Brain microvascular endothelial cell (primary cell): Measurements from ENCODE around the gene BDKRB1.

ENCODE experiments used
- DNase-seq: peaks from one replicate; pipeline ENCODE4 v3.0.0-alpha.2; 2020
- H3K27ac ChIP-seq: fragments of 250-450 bp; sonication (Bioruptor Pico); 2 replicates; pipeline ENCODE4 v1.5.1; 2020; ENCODE audit warnings: mild to moderate bottlenecking, moderate library complexity
- H3K27me3 ChIP-seq: fragments of 250-450 bp; sonication (Bioruptor Pico); replicated peaks from 2 replicates; pipeline ENCODE4 v1.5.1; 2020; ENCODE audit warnings: mild to moderate bottlenecking
- H3K36me3 ChIP-seq: fragments of 250-450 bp; sonication (Bioruptor Pico); replicated peaks from 2 replicates; pipeline ENCODE4 v1.5.1; 2020; ENCODE audit warnings: mild to moderate bottlenecking
- H3K4me3 ChIP-seq: 2 replicates; pipeline ENCODE4 v1.5.1; 2011; ENCODE audit warnings: low read depth, mild to moderate bottlenecking, control low read depth, low read length, moderate library complexity
- CTCF ChIP-seq: IDR thresholded peaks from 2 replicates; pipeline ENCODE4 v1.5.1; 2011; ENCODE audit warnings: low read depth, mild to moderate bottlenecking, moderate library complexity, low read length, control low read depth, inconsistent platforms; ENCODE audit errors: missing control alignments
- in situ Hi-C: cut with HindIII; loops from 2 replicates; pipeline ENCODE4 v1.10.0; 2017; ENCODE audit warnings: low sequenced_read_pairs, low pct_ligation_motif_present

BDKRB1 gene

DNA sequence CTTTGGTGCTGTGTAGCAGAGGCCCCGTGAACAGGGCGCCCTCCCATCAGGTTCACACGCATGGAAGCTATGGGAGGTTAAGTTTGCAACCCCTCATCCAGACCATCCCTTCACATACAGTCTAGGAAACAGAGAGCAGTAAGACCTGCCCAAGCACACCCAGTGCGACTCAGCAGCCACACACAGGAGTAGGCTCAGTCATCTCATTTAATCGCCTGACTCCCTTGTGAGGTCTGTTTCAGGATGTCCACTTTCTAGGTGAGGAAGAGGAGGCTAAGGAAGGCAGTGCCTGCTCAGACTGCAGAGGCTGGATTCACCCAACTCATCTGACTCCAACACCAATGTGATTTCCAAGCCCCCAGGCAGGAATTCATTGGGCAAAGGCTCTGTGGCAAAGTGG is 11.9 kb downstream of the BDKRB1 start:
- TF ChIP-seq CTCF: no peak
- DNase-seq: no peak
- Histone ChIP-seq H3K27me3 (no peaks in the 10 kb centered on the region), H3K4me3 (no peak overlapping the region), H3K36me3 (no peaks in the 10 kb centered on the region), H3K27ac (no peak overlapping the region)
- in situ Hi-C loops: no loop called here

GRCh38 chr14:96268431-96269358 is 12.7 kb downstream of the BDKRB1 start:
- in situ Hi-C loops: no loop called here
- DNase-seq: peak; percentile 82
- TF ChIP-seq CTCF: no peak

DNA sequence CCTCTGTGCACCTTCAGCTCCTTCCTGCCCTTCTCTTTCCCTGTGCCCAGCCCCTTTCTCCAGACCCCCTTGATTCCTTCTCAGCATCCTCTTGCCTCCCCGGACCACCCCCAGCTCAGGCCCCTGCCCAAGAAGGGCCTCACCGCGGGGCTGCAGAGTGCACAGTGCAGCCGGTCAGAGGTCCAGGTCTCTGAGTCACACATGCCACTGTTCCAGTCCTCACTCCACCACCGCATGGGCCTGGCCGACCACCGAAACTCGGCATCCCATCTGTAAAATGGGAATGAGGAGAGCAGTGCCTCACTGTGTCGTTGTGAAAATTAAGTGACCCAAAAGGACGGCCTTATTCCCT is 13.3 kb downstream of the BDKRB1 start:
- no peak for TF ChIP-seq CTCF
- Histone ChIP-seq H3K27ac (peak overlapping the region; percentile 26), H3K36me3 (no peaks in the 10 kb centered on the region), H3K27me3 (no peaks in the 10 kb centered on the region), H3K4me3 (no peak overlapping the region)
- no peak for DNase-seq
- in situ Hi-C loops: no loop called here

More at GRCh38 chr14:96268431-96269358, 12.7 kb downstream of the BDKRB1 start:
- Histone ChIP-seq H3K4me3 (no peak overlapping the region), H3K27me3 (no peaks in the 10 kb centered on the region), H3K36me3 (no peaks in the 10 kb centered on the region), H3K27ac (peak overlapping the region; percentile 26)

DNA sequence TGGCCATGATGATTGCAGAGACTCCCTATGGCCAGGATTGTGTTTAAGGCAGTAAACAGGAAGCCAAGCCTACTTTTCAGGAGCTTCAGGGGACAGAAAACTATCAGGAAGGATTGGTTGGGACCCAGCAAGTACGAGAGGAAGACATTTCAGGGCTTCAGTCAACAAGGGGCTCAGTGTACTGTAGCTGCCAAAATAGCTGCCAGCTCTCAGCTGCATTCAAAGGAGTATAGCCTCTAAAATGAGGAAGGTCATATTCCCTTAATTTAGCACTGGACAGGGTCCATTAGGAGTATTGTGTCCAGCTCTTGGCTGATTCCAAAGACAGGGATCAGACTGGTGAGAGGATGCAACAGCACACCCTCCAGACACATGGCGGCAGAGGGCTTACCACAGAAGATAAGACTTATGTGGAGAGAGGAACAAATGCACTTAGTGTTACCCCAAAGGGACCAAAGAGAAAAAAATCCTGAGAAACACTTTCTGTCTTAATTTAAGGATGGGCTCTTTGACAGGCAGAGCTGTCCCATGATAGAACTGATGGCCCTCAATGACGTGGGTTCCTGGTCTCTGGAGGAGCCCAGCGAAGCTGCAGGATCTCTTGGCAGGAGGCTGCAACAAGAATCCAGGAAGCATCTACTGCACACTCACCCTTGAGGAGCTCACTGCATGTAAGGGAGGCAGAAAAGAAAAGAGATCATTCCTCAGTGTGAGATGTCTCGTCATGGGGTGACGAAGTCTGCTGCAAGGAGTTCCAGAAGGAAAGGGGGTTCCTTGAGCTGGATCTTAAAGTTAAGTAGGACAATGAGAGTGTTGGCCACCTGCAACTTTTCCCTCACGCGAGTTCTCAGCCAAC is 14.8 kb downstream of the BDKRB1 start:
- in situ Hi-C loops: no loop called here
- no peak overlapping the region for H3K4me3 ChIP-seq
- H3K27me3 ChIP-seq: no peaks in the 10 kb centered on the region
- TF ChIP-seq CTCF: no peak
- H3K36me3 ChIP-seq: no peaks in the 10 kb centered on the region
- no peak overlapping the region for H3K27ac ChIP-seq
- DNase-seq: no peak

DNA sequence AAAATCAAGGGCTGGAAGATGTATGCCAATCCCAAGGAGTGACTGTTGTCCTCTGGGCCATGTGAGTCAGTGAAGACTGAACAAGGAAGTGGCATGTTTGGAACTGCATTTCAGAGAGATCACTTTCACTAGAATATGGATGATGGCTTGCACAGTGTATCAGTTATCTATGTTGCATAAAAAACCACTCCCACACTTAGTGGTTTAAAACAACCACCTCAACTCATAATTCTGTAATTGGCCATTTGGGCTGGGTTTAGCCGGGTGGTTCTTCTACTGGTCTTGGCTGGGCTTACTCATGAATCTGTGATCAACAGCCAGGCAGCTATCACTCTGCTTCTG is 15.4 kb downstream of the BDKRB1 start:
- DNase-seq: no peak
- Histone ChIP-seq H3K27me3 (no peaks in the 10 kb centered on the region), H3K27ac (no peak overlapping the region), H3K4me3 (no peak overlapping the region), H3K36me3 (no peaks in the 10 kb centered on the region)
- TF ChIP-seq CTCF: no peak
- in situ Hi-C loops: no loop called here
